Right lobe of liver (tissue), 4 donors: Measurements from ENCODE around the gene GTSF1L.

Source experiments
- CTCF ChIP-seq, 4 donors: fragments of 200-600 bp in 3 of 4; fragments of 450-650 bp in 1 of 4; IDR thresholded peaks; one replicate each; pipeline versions ENCODE4 v1.5.1 to v1.8.0; 2016 to 2022; ENCODE audit warnings: antibody characterized with exemption in 4 of 4, mild to moderate bottlenecking in 2 of 4
- POLR2A ChIP-seq: fragments of 450-650 bp; IDR thresholded peaks from one replicate; pipeline ENCODE4 v1.6.1; 2017; ENCODE audit warnings: antibody characterized with exemption, mild to moderate bottlenecking
- donor health status: DM: no; HTN: no; CAD: no.
- donor health status: DM: no; HTN: no; CAD: no.
- donor health status: DM: no; HTN: yes; CAD: no.

DNA sequence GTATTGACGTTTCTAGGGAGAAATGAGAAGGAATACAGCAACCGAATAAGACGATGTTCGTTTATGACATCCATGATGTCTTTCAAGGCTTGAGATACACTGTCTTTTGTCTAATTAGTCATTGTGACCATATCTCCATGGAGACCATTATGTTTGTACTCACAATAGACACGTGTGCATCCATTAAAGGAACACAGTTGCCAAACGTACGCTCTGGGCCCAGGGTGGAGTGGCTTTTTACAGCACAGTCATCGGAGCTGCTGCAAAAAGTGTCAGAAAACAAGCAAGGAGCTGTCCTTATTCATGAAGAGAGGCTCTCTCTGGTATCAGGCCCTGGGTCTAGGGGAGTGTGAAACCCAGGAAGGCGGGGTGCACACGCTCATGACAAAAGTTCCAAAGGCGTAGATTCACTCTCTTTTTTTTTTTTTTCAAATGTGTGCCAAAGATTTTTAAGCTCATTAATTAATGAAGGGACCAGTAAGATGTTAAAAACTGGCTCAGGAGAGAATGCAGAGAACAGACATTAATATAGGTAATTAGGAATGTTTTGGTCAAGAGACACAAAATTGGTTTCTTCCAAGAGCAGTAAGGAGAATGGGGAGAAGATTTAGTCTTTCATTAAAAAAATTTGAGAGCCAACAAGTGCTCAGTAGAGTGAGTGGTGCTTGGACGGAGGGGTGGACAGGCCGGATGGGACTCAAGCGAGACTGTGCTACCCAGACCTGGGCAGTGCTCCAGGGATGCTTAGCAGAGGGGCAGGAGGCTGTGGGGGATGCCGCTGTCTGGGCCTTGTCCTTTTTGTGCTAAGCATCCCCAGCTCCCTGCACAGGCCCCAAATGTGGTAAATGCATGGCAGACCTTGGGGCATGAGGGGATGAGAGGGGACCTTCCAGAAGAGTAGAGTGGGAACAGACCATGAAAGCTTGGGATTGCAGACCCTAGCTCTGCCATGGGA, 34.9 kb upstream of the GTSF1L start:
- TF ChIP-seq CTCF (IDR thresholded peaks at IDR 0.05) (no peak), POLR2A (no peak)
